Tibial nerve (tissue), 4 donors: ENCODE results near the gene CERS1.

Source experiments
- EP300 ChIP-seq, 2 donors: sonication (generic); formaldehyde crosslinking; IDR thresholded peaks; one replicate each; pipeline ENCODE4 v1.6.1; 2017; ENCODE audit warnings: antibody characterized with exemption in 2 of 2, mild to moderate bottlenecking in 1 of 2
- POLR2A ChIP-seq, 2 donors: fragments of 450-650 bp; IDR thresholded peaks; one replicate each; pipeline ENCODE4 v1.6.1; 2017; ENCODE audit warnings: antibody characterized with exemption in 2 of 2, mild to moderate bottlenecking in 2 of 2, moderate library complexity in 2 of 2
- TF ChIP-seq, protein P1 (sequence below), 5 experiments: fragments of 200-600 bp in 3 of 5; fragments of 450-650 bp in 2 of 5; sonication (generic) in 3 of 5; IDR thresholded peaks; one replicate each; pipeline ENCODE4 v1.5.1; 2016 to 2019; ENCODE audit warnings: antibody characterized with exemption in 5 of 5, mild to moderate bottlenecking in 3 of 5, moderate library complexity in 2 of 5

DNA sequence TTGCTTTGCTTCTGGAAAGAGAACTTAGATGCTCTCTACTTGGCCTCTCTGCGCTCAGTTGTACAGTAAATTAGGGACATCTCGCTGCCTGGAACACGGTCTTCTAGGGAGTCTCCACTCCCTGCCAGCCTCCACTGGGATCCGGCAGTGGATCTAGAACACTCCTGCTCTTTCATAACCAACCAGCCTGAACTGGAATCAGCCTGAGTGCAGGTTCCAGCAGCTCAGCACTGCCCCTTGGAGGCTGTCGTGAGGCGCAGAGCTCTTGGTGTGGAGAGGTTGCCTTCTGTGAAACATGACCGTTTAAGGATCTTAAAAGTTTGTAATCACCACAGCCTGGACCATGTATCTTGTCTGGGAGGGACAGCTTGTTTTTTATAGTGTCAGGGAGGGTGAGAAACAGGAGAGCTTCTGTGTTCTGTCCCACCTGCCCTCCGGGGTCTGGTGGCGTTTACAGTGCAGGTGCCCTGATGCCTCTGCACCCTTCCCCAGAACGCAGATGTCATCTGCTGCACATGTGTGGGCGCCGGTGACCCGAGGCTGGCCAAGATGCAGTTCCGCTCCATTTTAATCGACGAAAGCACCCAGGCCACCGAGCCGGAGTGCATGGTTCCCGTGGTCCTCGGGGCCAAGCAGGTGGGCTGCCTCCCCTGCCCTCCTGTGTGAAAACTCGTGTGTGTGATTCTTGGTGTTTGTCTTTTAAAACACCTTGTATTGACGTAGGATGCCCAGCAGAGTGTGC is 39.4 kb downstream of the CERS1 start:
- TF ChIP-seq, protein P1, sequence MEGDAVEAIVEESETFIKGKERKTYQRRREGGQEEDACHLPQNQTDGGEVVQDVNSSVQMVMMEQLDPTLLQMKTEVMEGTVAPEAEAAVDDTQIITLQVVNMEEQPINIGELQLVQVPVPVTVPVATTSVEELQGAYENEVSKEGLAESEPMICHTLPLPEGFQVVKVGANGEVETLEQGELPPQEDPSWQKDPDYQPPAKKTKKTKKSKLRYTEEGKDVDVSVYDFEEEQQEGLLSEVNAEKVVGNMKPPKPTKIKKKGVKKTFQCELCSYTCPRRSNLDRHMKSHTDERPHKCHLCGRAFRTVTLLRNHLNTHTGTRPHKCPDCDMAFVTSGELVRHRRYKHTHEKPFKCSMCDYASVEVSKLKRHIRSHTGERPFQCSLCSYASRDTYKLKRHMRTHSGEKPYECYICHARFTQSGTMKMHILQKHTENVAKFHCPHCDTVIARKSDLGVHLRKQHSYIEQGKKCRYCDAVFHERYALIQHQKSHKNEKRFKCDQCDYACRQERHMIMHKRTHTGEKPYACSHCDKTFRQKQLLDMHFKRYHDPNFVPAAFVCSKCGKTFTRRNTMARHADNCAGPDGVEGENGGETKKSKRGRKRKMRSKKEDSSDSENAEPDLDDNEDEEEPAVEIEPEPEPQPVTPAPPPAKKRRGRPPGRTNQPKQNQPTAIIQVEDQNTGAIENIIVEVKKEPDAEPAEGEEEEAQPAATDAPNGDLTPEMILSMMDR (IDR thresholded peaks at IDR 0.05): no peak
- TF ChIP-seq POLR2A (IDR thresholded peaks at IDR 0.05): no peak
- TF ChIP-seq EP300 (IDR thresholded peaks at IDR 0.05): peak in 1 of 2 donors; percentile 29
